Activated CD8-positive, alpha-beta memory T cell treated with anti-CD3 and anti-CD28 coated beads, Interleukin-2, amount 50 U/mL, for 24 hours (primary cell): Measurements from ENCODE around the gene SNTA1.
"Not testable (repeated sequence)": the region's sequence is repeated elsewhere in the genome, so short reads cannot be mapped to it uniquely, and the experiment has no call there.

ENCODE experiments used
- DNase-seq: peaks from one replicate; pipeline ENCODE4 v3.0.0-alpha.2; 2020; ENCODE audit errors: extremely low read depth

The SNTA1 gene

GRCh38 chr20:33443512-33444239 lies at the start of gene SNTA1:
SNTA1 (minus strand) TSS chr20:33443763; CDS start chr20:33443620, 143 bp downstream.
- DNase-seq: peak; percentile 67

- no peak for DNase-seq
Observed at GRCh38 chr20:33490934-33491656, 47.5 kb upstream of the SNTA1 start.

GRCh38 chr20:33490023-33490933 lies 46.7 kb upstream of the SNTA1 start, which contains the start of gene CBFA2T2:
CBFA2T2 (plus strand) TSS chr20:33490096; CDS start chr20:33490268, 172 bp downstream.
- peak; percentile 2 for DNase-seq

GRCh38 chr20:33489495-33490022 lies 46.0 kb upstream of the SNTA1 start:
- peak; percentile 96 for DNase-seq

GRCh38 chr20:33488661-33489494 lies 45.3 kb upstream of the SNTA1 start:
- DNase-seq: not testable (repeated sequence)

GRCh38 chr20:33488201-33488600 lies 44.6 kb upstream of the SNTA1 start:
- DNase-seq: no peak

GRCh38 chr20:33483186-33483585 lies 39.6 kb upstream of the SNTA1 start:
- DNase-seq: not testable (repeated sequence)

- DNase-seq: no peak
Observed at GRCh38 chr20:33482581-33482980, 39.0 kb upstream of the SNTA1 start.

GRCh38 chr20:33481431-33481941 lies 37.9 kb upstream of the SNTA1 start:
- DNase-seq: no peak

GRCh38 chr20:33480048-33480447 lies 36.5 kb upstream of the SNTA1 start:
- DNase-seq: no peak

GRCh38 chr20:33477386-33478234 lies 34.0 kb upstream of the SNTA1 start:
- DNase-seq: no peak

GRCh38 chr20:33475381-33476152 lies 32.0 kb upstream of the SNTA1 start:
- DNase-seq: no peak

- no peak for DNase-seq
Observed at GRCh38 chr20:33474963-33475362, 31.4 kb upstream of the SNTA1 start.

GRCh38 chr20:33474097-33474873 lies 30.7 kb upstream of the SNTA1 start:
- no peak for DNase-seq

GRCh38 chr20:33472868-33473435 lies 29.4 kb upstream of the SNTA1 start:
- no peak for DNase-seq

- DNase-seq: no peak
Observed at GRCh38 chr20:33470866-33471265, 27.3 kb upstream of the SNTA1 start.

- no peak for DNase-seq
Observed at GRCh38 chr20:33470457-33470856, 26.9 kb upstream of the SNTA1 start.

- no peak for DNase-seq
Observed at GRCh38 chr20:33466303-33466646, 22.7 kb upstream of the SNTA1 start.
